ENCODE results near the gene CSGALNACT2. TPM values are rescaled to one million over a fixed set of nuclear protein-coding genes. Genes with fewer than 3 reads are reported as not detected.

Gene CSGALNACT2
- total RNA-seq, 1 experiment from 2014 or later = 30.0 TPM

DNA sequence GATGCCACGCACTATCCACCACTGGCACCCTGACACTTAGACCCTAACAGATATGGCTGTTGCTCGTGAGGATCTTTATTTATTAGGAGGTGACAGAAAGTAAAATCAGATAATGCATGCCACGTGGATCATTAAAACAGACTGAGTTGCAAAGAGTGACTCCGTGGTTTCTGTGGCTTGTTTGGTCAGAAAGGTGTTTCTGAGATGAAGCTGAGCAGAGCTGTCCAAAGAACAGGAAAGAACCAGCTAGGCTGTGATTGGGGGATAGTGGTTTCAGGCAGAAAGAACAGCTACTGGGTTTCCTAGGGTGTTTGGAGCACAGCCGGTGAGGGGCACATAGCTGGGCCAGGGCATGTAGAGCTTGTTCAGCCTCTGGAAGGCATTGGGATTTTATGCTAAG lies 34.4 kb downstream of the CSGALNACT2 start:
- H3K27me3 Mint-ChIP-seq (ENCODE audit: insufficient read depth, unreplicated experiment) = no peaks in the 10 kb centered on the region
- H3K27ac Mint-ChIP-seq (ENCODE audit: low read depth, unreplicated experiment) = peak overlapping the region; percentile 21
- POLR2A ChIA-PET = interaction anchor here (0.6 to 4.2 kb wide), 3 partner anchors 32 to 248 kb away, joined by 3 to 19 read pairs (median 3); partner anchors contain the start of gene CSGALNACT2
- peaks cover 25% of the 10 kb centered on the region for H3K36me3 Mint-ChIP-seq (ENCODE audit: insufficient read depth, unreplicated experiment)
- CTCF ChIA-PET = interaction anchor here (0.7 to 4.6 kb wide), 6 partner anchors 12 to 221 kb away, joined by 3 to 21 read pairs (median 4); no protein-coding TSS in a partner anchor
- DNase-seq (ENCODE audit: unreplicated experiment) = no peak
- TF ChIP-seq, protein P1, sequence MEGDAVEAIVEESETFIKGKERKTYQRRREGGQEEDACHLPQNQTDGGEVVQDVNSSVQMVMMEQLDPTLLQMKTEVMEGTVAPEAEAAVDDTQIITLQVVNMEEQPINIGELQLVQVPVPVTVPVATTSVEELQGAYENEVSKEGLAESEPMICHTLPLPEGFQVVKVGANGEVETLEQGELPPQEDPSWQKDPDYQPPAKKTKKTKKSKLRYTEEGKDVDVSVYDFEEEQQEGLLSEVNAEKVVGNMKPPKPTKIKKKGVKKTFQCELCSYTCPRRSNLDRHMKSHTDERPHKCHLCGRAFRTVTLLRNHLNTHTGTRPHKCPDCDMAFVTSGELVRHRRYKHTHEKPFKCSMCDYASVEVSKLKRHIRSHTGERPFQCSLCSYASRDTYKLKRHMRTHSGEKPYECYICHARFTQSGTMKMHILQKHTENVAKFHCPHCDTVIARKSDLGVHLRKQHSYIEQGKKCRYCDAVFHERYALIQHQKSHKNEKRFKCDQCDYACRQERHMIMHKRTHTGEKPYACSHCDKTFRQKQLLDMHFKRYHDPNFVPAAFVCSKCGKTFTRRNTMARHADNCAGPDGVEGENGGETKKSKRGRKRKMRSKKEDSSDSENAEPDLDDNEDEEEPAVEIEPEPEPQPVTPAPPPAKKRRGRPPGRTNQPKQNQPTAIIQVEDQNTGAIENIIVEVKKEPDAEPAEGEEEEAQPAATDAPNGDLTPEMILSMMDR (IDR thresholded peaks at IDR 0.05; ENCODE audit: unreplicated experiment) = no peak
- BruUV-seq (replicated peaks) = no TSS peak
- H3K4me3 Mint-ChIP-seq (ENCODE audit: unreplicated experiment) = no peak overlapping the region
- intact Hi-C loops (cut with micrococcal nuclease) = no loop called here
- peaks cover 5% of the 10 kb centered on the region for H3K4me1 Mint-ChIP-seq (ENCODE audit: insufficient read depth, unreplicated experiment)
- H3K9me3 Mint-ChIP-seq (ENCODE audit: unreplicated experiment) = no peaks in the 10 kb centered on the region

DNA sequence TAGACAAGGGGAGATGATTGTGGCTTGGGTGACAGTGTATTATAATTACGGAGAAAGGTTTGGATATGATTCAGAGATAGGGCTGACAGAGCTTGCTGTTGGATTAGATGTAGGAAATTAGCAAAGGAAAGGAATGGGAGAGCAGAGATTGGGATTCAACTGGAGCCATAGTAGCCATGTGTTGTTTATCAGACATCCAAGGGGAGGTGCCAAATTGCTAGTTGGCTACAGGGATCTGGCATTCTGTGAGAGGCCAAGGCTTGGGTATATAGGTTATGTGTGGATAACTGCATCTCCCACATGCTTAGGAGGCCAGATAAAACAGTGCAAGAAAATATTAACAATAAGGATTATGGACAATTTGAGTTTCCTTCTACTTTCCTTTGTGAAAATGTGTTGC lies 34.9 kb downstream of the CSGALNACT2 start:
- CTCF ChIA-PET = interaction anchor here (0.7 to 4.6 kb wide), 3 partner anchors 12 to 221 kb away, joined by 3 to 21 read pairs (median 3); no protein-coding TSS in a partner anchor
- intact Hi-C loops (cut with micrococcal nuclease) = no loop called here
- Mint-ChIP-seq H3K27me3 (ENCODE audit: insufficient read depth, unreplicated experiment) (no peaks in the 10 kb centered on the region), H3K27ac (ENCODE audit: low read depth, unreplicated experiment) (peak overlapping the region; percentile 21), H3K36me3 (ENCODE audit: insufficient read depth, unreplicated experiment) (peaks cover 29% of the 10 kb centered on the region), H3K4me1 (ENCODE audit: insufficient read depth, unreplicated experiment) (peaks cover 5% of the 10 kb centered on the region), H3K9me3 (ENCODE audit: unreplicated experiment) (no peaks in the 10 kb centered on the region), H3K4me3 (ENCODE audit: unreplicated experiment) (no peak overlapping the region)
- no TSS peak for BruUV-seq (replicated peaks)
- POLR2A ChIA-PET = interaction anchor here (0.6 to 4.2 kb wide), 2 partner anchors 35 to 247 kb away, joined by 3 to 19 read pairs; partner anchors contain the start of gene CSGALNACT2
- TF ChIP-seq, protein P1 (IDR thresholded peaks at IDR 0.05; ENCODE audit: unreplicated experiment) = no peak
- no peak for DNase-seq (ENCODE audit: unreplicated experiment)

DNA sequence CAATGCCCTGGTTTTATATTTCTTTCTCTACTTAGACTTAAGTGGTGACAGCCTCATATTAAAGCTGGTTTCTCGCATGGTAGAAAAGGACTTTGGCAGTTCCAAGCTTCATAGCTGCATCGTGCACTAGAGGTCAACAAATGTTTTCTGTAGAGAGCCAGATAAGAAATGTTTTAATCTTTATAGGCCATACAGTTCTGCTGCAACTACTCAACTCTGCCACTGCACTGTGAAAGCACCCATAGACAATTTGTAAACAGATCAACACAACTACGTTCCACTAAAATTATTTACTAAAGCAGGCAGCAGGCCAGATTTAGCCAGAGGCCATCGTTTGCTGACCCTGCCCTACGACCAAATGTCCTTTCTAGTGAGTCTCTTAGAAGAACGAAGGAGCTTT lies 36.7 kb downstream of the CSGALNACT2 start:
- ChIA-PET CTCF (interaction anchor here (0.6 to 1.6 kb wide), 4 partner anchors 12 to 1600 kb away, joined by 3 to 4 read pairs (median 3); no protein-coding TSS in a partner anchor), POLR2A (interaction anchor here (0.7 kb wide), 1 partner anchor 11 kb away, joined by 3 read pairs; no protein-coding TSS in a partner anchor)

DNA sequence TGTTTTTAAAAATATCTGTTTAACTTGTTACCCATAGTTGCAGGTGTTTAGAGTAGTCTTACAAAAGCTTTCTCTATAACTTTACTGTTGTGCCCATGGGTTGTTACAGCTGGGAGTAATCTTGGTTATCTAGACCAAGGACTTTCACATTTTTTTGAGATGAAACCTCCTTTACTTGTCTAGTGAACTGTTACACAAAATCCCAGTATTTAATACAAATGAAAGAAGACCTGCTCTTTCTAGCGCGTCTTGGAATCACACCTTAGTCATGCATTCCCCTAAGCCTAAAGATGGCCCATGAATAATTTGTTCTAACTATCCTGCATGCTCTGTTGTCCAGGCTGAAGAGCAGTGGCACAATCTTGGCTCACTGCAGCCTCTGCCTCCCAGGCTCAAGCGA lies 38.0 kb downstream of the CSGALNACT2 start:
- ChIA-PET POLR2A (interaction anchor here (0.7 kb wide), 1 partner anchor 36 kb away, joined by 3 read pairs; no protein-coding TSS in a partner anchor), CTCF (interaction anchor here (0.8 to 1.2 kb wide), 2 partner anchors 29 to 117 kb away, joined by 3 to 4 read pairs; no protein-coding TSS in a partner anchor)
- no TSS peak for BruUV-seq (replicated peaks)
- TF ChIP-seq, protein P1 (IDR thresholded peaks at IDR 0.05; ENCODE audit: unreplicated experiment) = no peak
- peaks cover 28% of the 10 kb centered on the region for H3K36me3 Mint-ChIP-seq (ENCODE audit: insufficient read depth, unreplicated experiment)
- no peaks in the 10 kb centered on the region for H3K9me3 Mint-ChIP-seq (ENCODE audit: unreplicated experiment)
- H3K27ac Mint-ChIP-seq (ENCODE audit: low read depth, unreplicated experiment) = no peak overlapping the region
- no peaks in the 10 kb centered on the region for H3K27me3 Mint-ChIP-seq (ENCODE audit: insufficient read depth, unreplicated experiment)
- H3K4me1 Mint-ChIP-seq (ENCODE audit: insufficient read depth, unreplicated experiment) = no peaks in the 10 kb centered on the region
- DNase-seq (ENCODE audit: unreplicated experiment) = no peak
- intact Hi-C loops (cut with micrococcal nuclease) = no loop called here
- no peak overlapping the region for H3K4me3 Mint-ChIP-seq (ENCODE audit: unreplicated experiment)

More for the DNA sequence above, 36.7 kb downstream of the CSGALNACT2 start:
- intact Hi-C loops (cut with micrococcal nuclease) = no loop called here
- DNase-seq (ENCODE audit: unreplicated experiment) = no peak
- TF ChIP-seq, protein P1 (IDR thresholded peaks at IDR 0.05; ENCODE audit: unreplicated experiment) = no peak
- H3K27ac Mint-ChIP-seq (ENCODE audit: low read depth, unreplicated experiment) = no peak overlapping the region
- H3K36me3 Mint-ChIP-seq (ENCODE audit: insufficient read depth, unreplicated experiment) = peaks cover 34% of the 10 kb centered on the region
- H3K4me1 Mint-ChIP-seq (ENCODE audit: insufficient read depth, unreplicated experiment) = peaks cover 5% of the 10 kb centered on the region
- H3K4me3 Mint-ChIP-seq (ENCODE audit: unreplicated experiment) = no peak overlapping the region
- BruUV-seq (replicated peaks) = no TSS peak
- no peaks in the 10 kb centered on the region for H3K27me3 Mint-ChIP-seq (ENCODE audit: insufficient read depth, unreplicated experiment)
- H3K9me3 Mint-ChIP-seq (ENCODE audit: unreplicated experiment) = no peaks in the 10 kb centered on the region

Measured in MCF 10A (cell line).